Panc1 (cell line): Measurements from ENCODE around the gene GAD1. TPM values are rescaled to one million over a fixed set of nuclear protein-coding genes. Genes with fewer than 3 reads are reported as not detected.

Experiments used
- ATAC-seq: fragments of 200-7000 bp; cut with Tn5 transposase; 2 replicates; pipeline ENCODE4 v1.9.1; 2020; ENCODE audit warnings: mild to moderate bottlenecking, moderate library complexity
- BruUV-seq: library from RNA; stranded (reverse); fragments of 400-500 nt; replicated peaks from 2 replicates; lab custom pipeline; 2021; lab: Mats Ljungman, UMichigan
- CTCF ChIA-PET: fragments of 300-600 bp; sonication (Branson Sonifier 250); formaldehyde crosslinking; loops from one replicate; lab custom pipeline; 2022; ENCODE audit warnings: antibody characterized with exemption; lab: Charles Lee
- POLR2A ChIA-PET: fragments of 300-600 bp; sonication (Branson Sonifier 250); formaldehyde crosslinking; loops from one replicate; lab custom pipeline; 2022; ENCODE audit warnings: antibody characterized with exemption; lab: Charles Lee
- DNase-seq: peaks from one replicate; pipeline ENCODE4 v3.0.0-alpha.2; 2010; ENCODE audit warnings: low read depth, low spot score
- H3K27ac ChIP-seq: 2 replicates; pipeline ENCODE4 v1.5.1; 2011; ENCODE audit warnings: mild to moderate bottlenecking, low read length, inconsistent platforms
- H3K27me3 ChIP-seq: fragments of 200-500 bp; sonication (Bioruptor generic); 2 replicates; pipeline ENCODE4 v1.6.0; 2014; ENCODE audit warnings: low read length, inconsistent platforms; ENCODE audit not compliant: control insufficient read depth, insufficient read depth
- H3K36me3 ChIP-seq: fragments of 200-500 bp; sonication (Bioruptor generic); 2 replicates; pipeline ENCODE4 v1.5.1; 2014; ENCODE audit warnings: inconsistent platforms, mild to moderate bottlenecking, low read length, moderate library complexity; ENCODE audit not compliant: control insufficient read depth, insufficient read depth
- H3K4me1 ChIP-seq: 2 replicates; pipeline ENCODE4 v1.5.1; 2011; ENCODE audit warnings: inconsistent platforms, mild to moderate bottlenecking, low read length, moderate library complexity; ENCODE audit not compliant: control insufficient read depth, insufficient read depth
- H3K4me3 ChIP-seq, 2 experiments: 2 replicates each; pipeline ENCODE4 v1.5.1; 2011 to 2012; ENCODE audit warnings: low read depth in 2 of 2, low read length in 2 of 2, mild to moderate bottlenecking in 2 of 2, inconsistent platforms in 1 of 2, moderate library complexity in 1 of 2
- H3K9me3 ChIP-seq: fragments of 200-500 bp; sonication (Bioruptor generic); 2 replicates; pipeline ENCODE4 v1.5.1; 2014; ENCODE audit warnings: low read depth, mild to moderate bottlenecking, inconsistent platforms, low read length, moderate library complexity; ENCODE audit not compliant: control insufficient read depth, insufficient read depth
- CTCF ChIP-seq: fragments of 450-650 bp; IDR thresholded peaks from 2 replicates; pipeline ENCODE4 v1.5.1; 2017; ENCODE audit warnings: mild to moderate bottlenecking
- POLR2AphosphoS5 ChIP-seq: IDR thresholded peaks from 2 replicates; pipeline ENCODE4 v1.6.1; 2012; ENCODE audit warnings: mild to moderate bottlenecking, low read depth, low read length, moderate library complexity
- REST ChIP-seq, 2 experiments: IDR thresholded peaks; 2 replicates each; pipeline ENCODE4 v1.6.1; 2011 to 2012; ENCODE audit warnings: low read depth in 2 of 2, control low read depth in 1 of 2, low read length in 1 of 2, mild to moderate bottlenecking in 1 of 2, moderate library complexity in 1 of 2; ENCODE audit not compliant: insufficient read depth in 1 of 2
- SIN3A ChIP-seq: IDR thresholded peaks from 2 replicates; pipeline ENCODE4 v1.6.1; 2012; ENCODE audit warnings: low read depth, mild to moderate bottlenecking, low read length, moderate library complexity, borderline replicate concordance; ENCODE audit not compliant: insufficient read depth
- TCF7L2 ChIP-seq: IDR thresholded peaks from 2 replicates; pipeline ENCODE4 v1.6.1; 2011; ENCODE audit warnings: mild to moderate bottlenecking, low read depth, low read length, inconsistent platforms
- in situ Hi-C: cut with HindIII; loops from 2 replicates; pipeline ENCODE4 v1.10.0; 2016; ENCODE audit warnings: low sequenced_read_pairs, low pct_unique_long_range_greater_than_20kb
- intact Hi-C: fragments of 100-400 bp; cut with micrococcal nuclease; formaldehyde crosslinking; loops from one replicate; pipeline ENCODE4 v1.10.0; 2022; ENCODE audit not compliant: unreplicated experiment
- total RNA-seq: library from RNA; stranded (reverse); gene quantifications from one replicate; pipeline ENCODE4 v1.2.1, GENCODE V29; 2021; ENCODE audit not compliant: unreplicated experiment

GAD1 gene
- total RNA-seq, 1 experiment from 2014 or later: 12.5 TPM

- in situ Hi-C loops: no loop called here
- no peak for TF ChIP-seq TCF7L2
- peak; percentile 93 for TF ChIP-seq CTCF
Observed at GRCh38 chr2:170815746-170816503, 762 bp upstream of the GAD1 start.

GRCh38 chr2:170817093-170818035, 677 bp downstream of the GAD1 start:
- Histone ChIP-seq H3K27ac (peak overlapping the region; percentile 81), H3K27me3 (no peaks in the 10 kb centered on the region; the same call in none of the 2 replicates), H3K36me3 (no peaks in the 10 kb centered on the region; the same call in 1 of the 2 replicates), H3K4me3 (peak overlapping the region; percentile 68 to 92), H3K9me3 (no peaks in the 10 kb centered on the region), H3K4me1 (peaks cover 10% of the 10 kb centered on the region)
- TSS peak; percentile 61 for BruUV-seq
- TF ChIP-seq TCF7L2 (0 out of 2 replicates have a peak, but pooled peaks have one; percentile 22), CTCF (no peak), REST (IDR thresholded peaks at IDR 0.05; ENCODE audit: insufficient read depth in 1 of 2, low read depth in 2 of 2, low read length in 1 of 2) (no peak), SIN3A (peak; percentile 12; the same call in 1 of the 2 replicates), POLR2AphosphoS5 (no peak)
- intact Hi-C loops: loop anchor here (5.0 to 10.0 kb wide), 3 partner anchors 103 to 580 kb away; partner anchors contain the start of gene SP5
- no peak for DNase-seq
- in situ Hi-C loops: no loop called here
- POLR2A ChIA-PET: interaction anchor here (0.7 kb wide), 1 partner anchor 409 kb away, joined by 9 read pairs; no protein-coding TSS in a partner anchor
- ATAC-seq: peak; percentile 55
- CTCF ChIA-PET: interaction anchor here (0.7 to 2.1 kb wide), 5 partner anchors 61 to 511 kb away, joined by 3 to 9 read pairs (median 5); partner anchors contain the start of gene GORASP2

More at GRCh38 chr2:170815746-170816503, 762 bp upstream of the GAD1 start:
- CTCF ChIA-PET: interaction anchor here (0.7 to 2.1 kb wide), 6 partner anchors 10 to 579 kb away, joined by 3 to 9 read pairs (median 3); no protein-coding TSS in a partner anchor
- Histone ChIP-seq H3K27me3 (no peaks in the 10 kb centered on the region; the same call in none of the 2 replicates), H3K36me3 (no peaks in the 10 kb centered on the region; the same call in 1 of the 2 replicates), H3K9me3 (no peaks in the 10 kb centered on the region), H3K27ac (peak overlapping the region; percentile 79), H3K4me3 (peak overlapping the region; percentile 68 to 92), H3K4me1 (peaks cover 10% of the 10 kb centered on the region)
- DNase-seq: no peak
- BruUV-seq: no TSS peak
- ATAC-seq: peak; percentile 72
- intact Hi-C loops: loop anchor here (5.0 to 10.0 kb wide), 3 partner anchors 101 to 579 kb away; partner anchors contain the start of gene SP5
- POLR2A ChIA-PET: no interaction called here
